PC-9 (cell line): Measurements from ENCODE around the gene PBX4. TPM values are rescaled to one million over a fixed set of nuclear protein-coding genes. Genes with fewer than 3 reads are reported as not detected.
A peak's percentile ranks its signal among the peaks of the same experiment; 100 is the strongest.

Experiments
- BruUV-seq: library from RNA; stranded (reverse); fragments of 400-500 nt; replicated peaks from 2 replicates; lab custom pipeline; 2021; lab: Mats Ljungman, UMichigan
- CTCF ChIA-PET: fragments of 300-600 bp; sonication (Branson Sonifier 250); formaldehyde crosslinking; loops from one replicate; lab custom pipeline; 2022; ENCODE audit warnings: antibody characterized with exemption; lab: Charles Lee
- POLR2A ChIA-PET: fragments of 300-600 bp; sonication (Branson Sonifier 250); formaldehyde crosslinking; loops from one replicate; lab custom pipeline; 2022; ENCODE audit warnings: antibody characterized with exemption; ENCODE audit not compliant: unreplicated experiment; lab: Charles Lee
- DNase-seq, 2 experiments: peaks; one replicate each; pipeline versions ENCODE4 v3.0.0 to v3.0.0-alpha.2; 2015 to 2022; ENCODE audit warnings: mixed read lengths in 1 of 2
- H2AFZ ChIP-seq: fragments of 200-600 bp; sonication (generic); 2 replicates; pipeline ENCODE4 v1.8.1; 2017; ENCODE audit warnings: antibody characterized with exemption
- H3F3A ChIP-seq: fragments of 200-600 bp; sonication (generic); 2 replicates; pipeline ENCODE4 v1.8.1; 2017; ENCODE audit warnings: antibody characterized with exemption, mild to moderate bottlenecking, low read depth; ENCODE audit not compliant: insufficient read depth
- H3K27ac ChIP-seq: fragments of 200-600 bp; sonication (generic); 2 replicates; pipeline ENCODE4 v1.6.1; 2016; ENCODE audit warnings: mixed run types
- H3K27me3 ChIP-seq: fragments of 200-600 bp; sonication (generic); 2 replicates; pipeline ENCODE4 v1.6.1; 2016; ENCODE audit warnings: low read depth, mixed run types; ENCODE audit not compliant: insufficient read depth
- H3K36me3 ChIP-seq: fragments of 200-600 bp; sonication (generic); 2 replicates; pipeline ENCODE4 v1.6.1; 2016; ENCODE audit warnings: low read depth, mixed run types
- H3K4me1 ChIP-seq: fragments of 200-600 bp; sonication (generic); replicated peaks from 2 replicates; pipeline ENCODE4 v1.6.1; 2016; ENCODE audit warnings: mixed run types; ENCODE audit not compliant: insufficient read depth
- H3K4me2 ChIP-seq: fragments of 200-600 bp; sonication (generic); 2 replicates; pipeline ENCODE4 v1.6.1; 2017; ENCODE audit warnings: mixed run types
- H3K4me3 ChIP-seq: fragments of 200-600 bp; sonication (generic); 2 replicates; pipeline ENCODE4 v1.6.1; 2016; ENCODE audit warnings: mixed run types
- H3K79me2 ChIP-seq: fragments of 200-600 bp; sonication (generic); 2 replicates; pipeline ENCODE4 v1.6.1; 2017; ENCODE audit warnings: low read depth, mixed run types
- H3K9me2 ChIP-seq: fragments of 200-600 bp; sonication (generic); 2 replicates; pipeline ENCODE4 v1.8.1; 2017; ENCODE audit warnings: mild to moderate bottlenecking; ENCODE audit not compliant: insufficient read depth
- H3K9me3 ChIP-seq: fragments of 200-600 bp; sonication (generic); 2 replicates; pipeline ENCODE4 v1.8.1; 2016; ENCODE audit warnings: low read depth; ENCODE audit not compliant: insufficient read depth
- H4K20me1 ChIP-seq: fragments of 200-600 bp; sonication (generic); 2 replicates; pipeline ENCODE4 v1.8.1; 2017; ENCODE audit not compliant: insufficient read depth
- EZH2 ChIP-seq: fragments of 200-600 bp; sonication (generic); IDR thresholded peaks from 2 replicates; pipeline ENCODE4 v1.8.0; 2017; ENCODE audit warnings: antibody characterized with exemption, low read depth
- intact Hi-C: fragments of 100-400 bp; cut with micrococcal nuclease; formaldehyde crosslinking; loops from one replicate; pipeline ENCODE4 v1.10.0; 2022; ENCODE audit not compliant: unreplicated experiment
- total RNA-seq: library from RNA; stranded (reverse); gene quantifications from 2 replicates; pipeline ENCODE4 v1.2.3, GENCODE V29; 2021
- TF ChIP-seq, protein P1 (sequence below): fragments of 200-600 bp; sonication (generic); conservative IDR thresholded peaks from 2 replicates; pipeline ENCODE4 v1.6.1; 2017; ENCODE audit warnings: mixed run types, antibody characterized with exemption, mild to moderate bottlenecking, moderate library complexity

Gene PBX4
- total RNA-seq, 1 experiment from 2014 or later, result 5.7 TPM

- Histone ChIP-seq H4K20me1 (no peaks in the 10 kb centered on the region), H3K4me3 (no peak overlapping the region), H2AFZ (no peak overlapping the region), H3K9me2 (no peaks in the 10 kb centered on the region), H3K4me1 (no peaks in the 10 kb centered on the region), H3K79me2 (no peaks in the 10 kb centered on the region; the same call in 1 of the 2 replicates), H3F3A (no peaks in the 10 kb centered on the region), H3K4me2 (no peak overlapping the region), H3K27ac (no peak overlapping the region), H3K27me3 (no peaks in the 10 kb centered on the region), H3K36me3 (no peaks in the 10 kb centered on the region), H3K9me3 (no peaks in the 10 kb centered on the region)
- ChIA-PET CTCF (no interaction called here), POLR2A (no interaction called here)
- DNase-seq, result peak in 1 of 2 experiments; percentile 23
- intact Hi-C loops, result no loop called here
- TF ChIP-seq EZH2, result no peak
- TF ChIP-seq, protein P1, sequence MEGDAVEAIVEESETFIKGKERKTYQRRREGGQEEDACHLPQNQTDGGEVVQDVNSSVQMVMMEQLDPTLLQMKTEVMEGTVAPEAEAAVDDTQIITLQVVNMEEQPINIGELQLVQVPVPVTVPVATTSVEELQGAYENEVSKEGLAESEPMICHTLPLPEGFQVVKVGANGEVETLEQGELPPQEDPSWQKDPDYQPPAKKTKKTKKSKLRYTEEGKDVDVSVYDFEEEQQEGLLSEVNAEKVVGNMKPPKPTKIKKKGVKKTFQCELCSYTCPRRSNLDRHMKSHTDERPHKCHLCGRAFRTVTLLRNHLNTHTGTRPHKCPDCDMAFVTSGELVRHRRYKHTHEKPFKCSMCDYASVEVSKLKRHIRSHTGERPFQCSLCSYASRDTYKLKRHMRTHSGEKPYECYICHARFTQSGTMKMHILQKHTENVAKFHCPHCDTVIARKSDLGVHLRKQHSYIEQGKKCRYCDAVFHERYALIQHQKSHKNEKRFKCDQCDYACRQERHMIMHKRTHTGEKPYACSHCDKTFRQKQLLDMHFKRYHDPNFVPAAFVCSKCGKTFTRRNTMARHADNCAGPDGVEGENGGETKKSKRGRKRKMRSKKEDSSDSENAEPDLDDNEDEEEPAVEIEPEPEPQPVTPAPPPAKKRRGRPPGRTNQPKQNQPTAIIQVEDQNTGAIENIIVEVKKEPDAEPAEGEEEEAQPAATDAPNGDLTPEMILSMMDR, result no peak
- BruUV-seq, result no TSS peak
These were observed 34.1 kb downstream of the PBX4 start for GRCh38 chr19:19584356-19584755.

- H3K36me3 ChIP-seq, result no peaks in the 10 kb centered on the region
- H3F3A ChIP-seq, result no peaks in the 10 kb centered on the region
- no peak for DNase-seq
- POLR2A ChIA-PET, result no interaction called here
- no peaks in the 10 kb centered on the region for H4K20me1 ChIP-seq
- no peaks in the 10 kb centered on the region for H3K9me3 ChIP-seq
- H3K9me2 ChIP-seq, result no peaks in the 10 kb centered on the region
- intact Hi-C loops, result no loop called here
- no peaks in the 10 kb centered on the region for H3K79me2 ChIP-seq
- H3K4me2 ChIP-seq, result no peak overlapping the region
- no peaks in the 10 kb centered on the region for H3K4me1 ChIP-seq
- CTCF ChIA-PET, result no interaction called here
- H3K27ac ChIP-seq, result no peak overlapping the region
- BruUV-seq, result no TSS peak
- no peak overlapping the region for H3K4me3 ChIP-seq
- H3K27me3 ChIP-seq, result no peaks in the 10 kb centered on the region
- no peak overlapping the region for H2AFZ ChIP-seq
- no peak for TF ChIP-seq EZH2
- TF ChIP-seq, protein P1, result no peak
These were observed 36.0 kb downstream of the PBX4 start for GRCh38 chr19:19582471-19582870.

DNA sequence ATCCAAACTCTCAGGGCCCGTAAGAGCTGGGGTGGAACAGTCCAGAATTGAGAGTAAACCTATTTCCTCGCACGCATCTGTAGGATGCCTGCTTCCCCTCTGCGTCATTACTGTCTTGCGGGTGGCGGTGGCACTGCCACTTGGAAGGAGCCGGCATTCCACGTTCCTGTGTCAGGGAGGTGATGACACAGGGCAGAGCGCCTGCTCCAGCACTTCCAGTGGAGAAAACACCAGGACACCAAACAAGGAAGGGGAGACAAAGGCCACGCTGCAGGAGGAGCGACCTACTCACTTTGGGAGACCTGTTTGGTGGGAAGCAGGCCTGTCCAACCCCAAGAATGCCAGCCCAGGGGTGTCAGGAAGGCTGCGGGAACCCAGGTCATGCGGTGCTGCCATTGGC lies 37.1 kb downstream of the PBX4 start:
- H3F3A ChIP-seq, result no peaks in the 10 kb centered on the region
- intact Hi-C loops, result no loop called here
- ChIA-PET CTCF (no interaction called here), POLR2A (no interaction called here)
- H3K79me2 ChIP-seq, result no peaks in the 10 kb centered on the region
- no peak overlapping the region for H2AFZ ChIP-seq
- no peak overlapping the region for H3K4me2 ChIP-seq
- no peaks in the 10 kb centered on the region for H3K9me3 ChIP-seq
- no peaks in the 10 kb centered on the region for H3K27me3 ChIP-seq
- H3K4me1 ChIP-seq, result peaks cover 7% of the 10 kb centered on the region
- H4K20me1 ChIP-seq, result no peaks in the 10 kb centered on the region
- no peaks in the 10 kb centered on the region for H3K9me2 ChIP-seq
- BruUV-seq, result no TSS peak
- H3K4me3 ChIP-seq, result no peak overlapping the region
- no peak for TF ChIP-seq EZH2
- TF ChIP-seq, protein P1, result no peak
- H3K36me3 ChIP-seq, result no peaks in the 10 kb centered on the region
- DNase-seq, result no peak
- no peak overlapping the region for H3K27ac ChIP-seq
